ENCODE measurements around the gene ZSCAN25.

The ZSCAN25 gene

DNA sequence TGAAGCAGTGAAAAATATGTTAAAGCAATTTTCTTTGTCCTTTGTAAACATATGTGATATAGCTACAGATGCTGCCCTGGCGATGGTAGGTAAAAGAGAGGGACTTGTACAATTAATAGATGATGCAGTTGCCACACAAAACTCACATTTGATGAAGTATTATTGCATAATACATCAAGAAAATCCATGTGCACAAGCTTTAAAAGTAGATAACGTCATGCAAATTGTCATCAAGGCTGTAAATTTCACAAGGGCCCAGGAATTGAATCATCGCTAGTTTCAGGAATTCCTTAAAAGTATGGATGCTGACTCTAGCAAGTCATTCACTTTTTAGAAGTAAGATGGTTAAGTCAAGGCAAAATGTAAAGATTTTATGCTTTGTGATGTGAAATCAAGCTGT lies 53.0 kb downstream of the ZSCAN25 start:
- TF ChIP-seq, protein P1, sequence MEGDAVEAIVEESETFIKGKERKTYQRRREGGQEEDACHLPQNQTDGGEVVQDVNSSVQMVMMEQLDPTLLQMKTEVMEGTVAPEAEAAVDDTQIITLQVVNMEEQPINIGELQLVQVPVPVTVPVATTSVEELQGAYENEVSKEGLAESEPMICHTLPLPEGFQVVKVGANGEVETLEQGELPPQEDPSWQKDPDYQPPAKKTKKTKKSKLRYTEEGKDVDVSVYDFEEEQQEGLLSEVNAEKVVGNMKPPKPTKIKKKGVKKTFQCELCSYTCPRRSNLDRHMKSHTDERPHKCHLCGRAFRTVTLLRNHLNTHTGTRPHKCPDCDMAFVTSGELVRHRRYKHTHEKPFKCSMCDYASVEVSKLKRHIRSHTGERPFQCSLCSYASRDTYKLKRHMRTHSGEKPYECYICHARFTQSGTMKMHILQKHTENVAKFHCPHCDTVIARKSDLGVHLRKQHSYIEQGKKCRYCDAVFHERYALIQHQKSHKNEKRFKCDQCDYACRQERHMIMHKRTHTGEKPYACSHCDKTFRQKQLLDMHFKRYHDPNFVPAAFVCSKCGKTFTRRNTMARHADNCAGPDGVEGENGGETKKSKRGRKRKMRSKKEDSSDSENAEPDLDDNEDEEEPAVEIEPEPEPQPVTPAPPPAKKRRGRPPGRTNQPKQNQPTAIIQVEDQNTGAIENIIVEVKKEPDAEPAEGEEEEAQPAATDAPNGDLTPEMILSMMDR (conservative IDR thresholded peaks at IDR 0.05): no peak

DNA sequence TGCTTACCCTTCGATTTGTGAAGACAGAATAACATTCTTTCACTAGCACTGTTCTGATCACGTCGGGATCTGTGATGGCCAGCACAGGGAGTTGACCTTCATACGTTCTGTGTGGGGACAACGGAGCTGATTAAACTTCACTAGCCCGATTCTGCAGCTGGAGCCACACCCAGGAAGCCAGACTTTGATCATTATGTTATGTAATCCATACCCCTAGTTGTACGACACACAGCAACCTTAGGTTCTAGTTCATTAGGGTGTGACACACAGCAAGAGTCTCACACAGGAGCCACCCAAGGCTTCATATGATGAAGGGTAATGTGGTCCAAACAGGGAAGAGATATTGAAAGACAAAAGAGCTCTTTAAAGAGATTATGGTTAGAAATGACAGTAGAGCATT lies 55.8 kb downstream of the ZSCAN25 start:
- TF ChIP-seq, protein P1 (conservative IDR thresholded peaks at IDR 0.05): no peak
- no peak overlapping the region for H3K27ac ChIP-seq

More for the DNA sequence above, 53.0 kb downstream of the ZSCAN25 start:
- H3K27ac ChIP-seq: no peak overlapping the region

DNA sequence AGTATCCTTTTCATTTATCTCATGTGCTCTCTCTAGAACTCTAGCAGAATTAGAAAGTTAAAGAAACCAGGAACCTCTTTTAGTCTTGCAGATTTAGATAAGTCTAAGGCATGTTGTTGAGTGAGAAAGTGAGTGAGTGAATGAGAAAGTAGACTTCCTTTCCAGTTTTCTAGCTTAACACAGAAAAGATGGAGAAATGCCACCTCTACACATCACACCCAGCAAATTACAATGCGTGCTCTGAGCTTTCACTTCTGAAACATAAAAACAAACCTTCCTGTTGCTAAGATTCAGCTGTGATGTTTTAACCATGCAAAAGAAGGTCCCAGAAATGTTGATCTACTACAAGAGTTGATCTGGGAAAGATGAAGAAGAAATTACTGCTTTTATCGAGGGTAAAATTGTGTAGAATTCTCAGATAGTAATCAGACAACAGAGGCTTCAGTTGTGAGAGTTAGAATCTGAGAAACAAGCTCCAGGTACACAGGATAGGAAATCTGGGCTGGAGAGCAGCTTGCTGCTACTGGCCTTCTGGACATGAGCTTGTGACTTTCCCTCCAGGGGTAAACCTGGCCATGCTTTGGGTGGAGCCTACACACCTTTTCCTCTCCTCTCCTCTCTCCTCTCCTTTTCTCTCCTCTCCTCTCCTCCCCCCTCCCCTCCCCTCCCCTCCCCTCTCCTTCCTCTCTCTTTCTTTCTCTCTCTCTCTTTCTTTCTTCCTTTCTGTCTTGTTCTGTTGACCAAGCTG lies 58.4 kb downstream of the ZSCAN25 start:
- no peak overlapping the region for H3K27ac ChIP-seq
- TF ChIP-seq, protein P1 (conservative IDR thresholded peaks at IDR 0.05): no peak

DNA sequence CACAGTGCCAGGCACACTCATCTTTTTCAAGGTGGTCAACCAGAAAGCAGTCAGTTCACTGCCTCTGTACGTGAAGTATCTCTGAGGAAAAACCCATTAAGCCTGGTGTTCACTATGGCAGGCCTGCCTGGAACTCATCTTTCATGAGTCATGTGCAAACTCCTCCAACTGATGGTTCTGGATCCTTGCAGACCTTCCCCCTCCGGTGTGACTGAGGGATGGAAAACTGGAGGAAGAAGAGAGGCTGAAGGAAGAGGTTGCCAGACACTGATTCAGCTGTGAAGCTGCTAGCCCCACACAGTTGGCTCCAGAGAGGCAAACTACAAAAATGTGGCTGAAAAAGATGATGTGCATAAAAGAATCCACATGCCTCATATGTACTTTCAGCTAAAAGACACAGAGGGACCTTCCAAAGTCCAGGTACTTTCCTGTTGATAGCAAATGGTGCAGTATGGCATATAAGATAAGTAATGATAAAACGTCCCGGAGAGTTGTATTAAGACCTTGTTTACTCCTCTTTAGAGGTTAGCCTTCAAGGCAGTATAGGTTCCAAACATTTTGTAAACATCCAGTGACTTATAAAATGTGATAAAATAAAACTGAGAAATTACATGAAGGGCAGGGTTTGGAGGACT lies 60.4 kb downstream of the ZSCAN25 start:
- TF ChIP-seq, protein P1 (conservative IDR thresholded peaks at IDR 0.05): no peak
- no peak overlapping the region for H3K27ac ChIP-seq

DNA sequence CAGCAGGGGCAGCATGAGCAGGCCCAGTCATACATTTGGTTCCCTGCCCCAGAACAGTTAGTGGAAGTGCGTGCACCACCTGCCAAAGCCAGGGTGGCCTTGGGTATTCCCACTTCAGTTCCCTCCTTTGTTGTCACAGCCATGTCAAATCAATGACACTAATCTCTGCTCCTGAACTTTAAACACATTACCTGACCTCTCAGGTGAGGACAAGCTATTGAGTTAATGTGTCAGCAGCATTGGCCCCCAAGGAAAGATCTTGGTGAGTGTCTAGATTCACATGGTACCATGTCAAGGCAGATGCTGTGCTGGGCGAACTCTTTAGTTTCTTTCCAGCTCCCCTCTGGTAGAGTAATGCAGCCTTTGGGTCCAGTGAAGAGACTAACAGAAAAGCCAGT lies 60.9 kb downstream of the ZSCAN25 start:
- H3K27ac ChIP-seq: no peak overlapping the region
- TF ChIP-seq, protein P1 (conservative IDR thresholded peaks at IDR 0.05): no peak

DNA sequence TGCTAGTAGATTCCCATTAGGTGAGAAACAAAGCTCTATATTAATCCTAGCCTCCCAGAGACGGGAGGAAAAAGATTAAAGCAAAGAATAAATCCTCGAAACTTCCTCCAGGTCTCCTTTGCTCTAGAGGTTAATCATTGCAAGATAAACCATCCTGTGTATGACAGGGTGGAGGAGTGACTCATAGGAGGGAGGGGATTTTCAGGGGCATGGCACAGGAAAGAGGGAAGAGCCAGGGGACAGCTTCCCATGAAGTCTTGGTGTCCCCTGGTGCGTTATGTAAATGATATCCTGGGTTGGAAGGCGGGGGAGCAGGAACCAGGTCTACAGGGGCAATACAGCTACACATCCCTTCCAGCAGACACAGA lies 62.3 kb downstream of the ZSCAN25 start:
- H3K27ac ChIP-seq: no peak overlapping the region
- TF ChIP-seq, protein P1 (conservative IDR thresholded peaks at IDR 0.05): no peak

DNA sequence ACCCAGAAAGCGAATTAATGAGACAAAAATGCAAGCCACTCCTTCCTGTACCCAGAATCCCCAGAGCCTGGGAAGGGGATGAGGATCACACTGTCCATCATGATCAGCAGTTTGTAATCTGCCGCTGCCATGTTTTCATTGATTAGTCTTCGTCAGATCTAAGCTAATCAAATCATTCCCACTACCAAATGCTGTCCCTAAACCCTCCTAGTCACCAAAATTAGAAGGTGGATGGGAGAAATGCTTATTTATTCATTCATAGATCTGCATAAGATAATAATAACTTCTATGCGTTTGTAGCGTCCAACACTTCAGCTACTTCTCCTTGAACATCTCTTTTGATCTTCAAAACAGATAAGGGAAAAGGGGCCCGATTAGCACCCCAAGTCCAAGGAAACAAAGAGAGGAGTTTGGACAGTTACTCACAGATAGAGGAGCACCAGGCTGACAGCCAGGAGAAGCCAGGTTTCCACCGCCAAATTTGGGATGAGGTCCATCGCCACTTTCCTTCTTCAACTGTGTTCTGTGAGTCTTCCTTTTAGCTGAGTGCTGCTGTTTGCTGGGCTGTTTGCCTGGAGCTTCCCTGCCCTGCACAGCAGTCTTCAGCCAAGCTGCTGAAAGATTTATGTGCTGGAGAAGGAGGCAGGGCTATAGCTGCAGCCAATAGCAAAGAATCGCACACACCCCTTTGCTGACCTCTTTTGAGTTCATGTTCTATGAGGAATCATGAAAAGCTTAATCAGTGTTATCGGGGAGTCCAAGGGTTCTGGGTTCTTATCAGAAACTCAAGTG lies 62.9 kb downstream of the ZSCAN25 start, which contains the start of gene CYP3A5:
Gene CYP3A5 (minus strand): TSS at position 597 of the 792 bp plus-strand sequence. CDS start 100 bp downstream, at position 497.
- TF ChIP-seq, protein P1 (conservative IDR thresholded peaks at IDR 0.05): no peak
- H3K27ac ChIP-seq: no peak within 1 kb of the TSS
